HG03097 (cell line): Measurements from ENCODE around the gene DCC.
A peak's percentile ranks its signal among the peaks of the same experiment; 100 is the strongest.

ENCODE experiments used
- ATAC-seq: cut with Tn5 transposase; IDR thresholded peaks from one replicate; pipeline ENCODE4 v1.9.1; 2021; ENCODE audit not compliant: unreplicated experiment, low FRiP score

Gene DCC

DNA sequence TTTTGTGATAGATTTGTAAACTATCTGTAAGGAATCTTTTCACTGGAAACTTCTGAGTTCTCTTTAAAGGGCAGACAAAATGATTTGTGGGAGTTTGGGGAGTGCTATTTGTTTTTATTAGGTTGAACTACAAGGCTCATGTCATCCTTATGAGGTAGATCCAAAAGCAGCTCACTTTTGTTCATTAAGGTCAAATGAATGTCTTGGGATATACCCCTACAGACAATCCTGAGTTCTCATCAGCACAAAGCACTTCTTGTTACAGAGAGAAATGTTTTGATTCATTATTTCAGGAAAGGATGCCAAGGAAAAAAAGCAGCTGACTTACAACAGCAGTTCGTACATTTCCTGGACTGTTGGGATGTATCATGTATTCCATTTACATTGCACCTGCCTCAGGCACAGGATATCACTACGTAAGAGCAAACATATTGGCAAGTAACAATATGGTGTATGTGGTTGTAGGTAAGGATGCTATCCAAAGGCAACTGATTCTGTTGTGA lies 68.9 kb downstream of the DCC start:
- no peak for ATAC-seq

- peak; percentile 74 for ATAC-seq
Measured at GRCh38 chr18:52409727-52410126, 69.7 kb downstream of the DCC start.

GRCh38 chr18:52415131-52415530 lies 75.1 kb downstream of the DCC start:
- ATAC-seq = no peak

GRCh38 chr18:52422985-52423601 lies 83.1 kb downstream of the DCC start:
- ATAC-seq = no peak

DNA sequence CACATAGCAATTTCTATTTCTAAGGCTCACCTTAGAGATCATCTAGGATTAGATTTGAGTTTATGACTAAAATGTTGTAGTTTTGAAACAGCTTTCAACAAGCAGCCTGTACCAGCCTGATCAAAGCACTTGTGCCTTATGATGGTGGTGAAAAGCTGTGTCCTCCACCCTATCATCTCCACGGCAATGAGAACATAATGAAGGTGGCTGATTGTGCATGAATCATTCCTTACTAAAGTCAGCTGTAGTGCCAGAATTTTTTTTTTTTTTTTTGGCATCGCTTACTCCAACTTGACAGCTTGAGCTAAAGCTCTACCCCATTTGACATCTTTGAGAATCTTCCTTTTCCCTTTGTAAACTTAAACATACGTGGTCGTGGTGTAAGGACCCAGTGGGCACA lies 86.0 kb downstream of the DCC start:
- no peak for ATAC-seq

DNA sequence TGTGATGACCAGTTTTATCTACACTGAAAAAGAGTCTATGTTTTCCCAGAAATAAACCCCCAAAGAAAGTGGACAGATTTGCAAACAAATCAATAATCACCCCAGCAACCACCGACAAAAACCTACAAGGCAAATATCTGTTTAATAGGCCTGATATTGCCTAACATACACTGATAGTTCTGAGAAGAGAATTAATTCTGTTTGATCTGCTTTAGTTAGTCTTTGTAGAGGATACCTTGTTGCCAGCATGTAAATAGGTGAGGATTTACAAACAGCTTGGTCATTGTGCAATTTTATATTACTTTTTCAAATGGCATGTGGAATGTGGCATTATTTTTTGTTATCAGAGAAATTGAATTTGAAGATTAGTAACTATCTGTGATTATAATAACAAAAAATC lies 86.5 kb downstream of the DCC start:
- ATAC-seq = no peak

- no peak for ATAC-seq
Measured at GRCh38 chr18:52427521-52428175, 87.7 kb downstream of the DCC start.

- no peak for ATAC-seq
Measured at GRCh38 chr18:52431683-52432082, 91.7 kb downstream of the DCC start.

DNA sequence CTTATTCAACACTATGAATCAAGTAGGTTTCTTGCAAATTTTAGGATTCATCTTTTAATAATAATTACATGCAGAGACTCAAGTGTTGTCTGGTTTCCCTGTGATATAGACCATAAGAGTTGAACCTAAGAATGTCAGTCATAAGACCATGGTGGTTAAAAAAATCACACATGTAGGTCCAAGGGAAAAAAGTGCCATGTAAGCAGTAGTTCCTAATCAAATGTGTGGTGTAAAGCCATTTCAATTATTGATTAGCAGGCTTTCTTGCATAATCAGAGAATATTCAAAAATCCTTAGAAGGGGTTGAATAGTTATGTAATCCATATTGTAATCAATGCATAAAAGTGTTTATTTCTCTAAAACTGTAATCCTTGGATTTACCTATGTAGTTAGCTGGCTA lies 93.8 kb downstream of the DCC start:
- no peak for ATAC-seq

GRCh38 chr18:52435301-52435700 lies 95.3 kb downstream of the DCC start:
- no peak for ATAC-seq

DNA sequence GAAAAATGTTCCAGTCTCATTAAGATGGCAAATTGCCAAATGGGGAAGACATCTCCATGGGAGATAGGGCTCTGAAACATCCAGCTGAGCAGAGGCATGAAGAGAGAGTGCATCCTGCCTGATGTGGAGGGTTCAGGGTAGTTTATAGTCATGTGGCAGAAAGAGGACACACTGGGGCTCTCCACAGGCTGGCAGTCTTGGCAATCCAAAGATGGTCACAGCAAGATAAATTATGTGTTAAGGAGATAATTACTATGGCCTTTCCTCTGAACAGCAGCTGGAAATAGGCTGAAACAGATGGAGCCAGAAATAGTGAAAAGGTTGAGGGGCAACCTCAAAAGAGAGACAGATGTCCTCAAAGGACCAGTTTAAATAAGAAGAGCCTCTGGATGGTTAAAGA lies 97.2 kb downstream of the DCC start:
- no peak for ATAC-seq

- no peak for ATAC-seq
Measured at GRCh38 chr18:52439457-52439856, 99.5 kb downstream of the DCC start.

GRCh38 chr18:52441794-52442193 lies 101.8 kb downstream of the DCC start:
- ATAC-seq = no peak

GRCh38 chr18:52442686-52443085 lies 102.7 kb downstream of the DCC start:
- ATAC-seq = no peak

DNA sequence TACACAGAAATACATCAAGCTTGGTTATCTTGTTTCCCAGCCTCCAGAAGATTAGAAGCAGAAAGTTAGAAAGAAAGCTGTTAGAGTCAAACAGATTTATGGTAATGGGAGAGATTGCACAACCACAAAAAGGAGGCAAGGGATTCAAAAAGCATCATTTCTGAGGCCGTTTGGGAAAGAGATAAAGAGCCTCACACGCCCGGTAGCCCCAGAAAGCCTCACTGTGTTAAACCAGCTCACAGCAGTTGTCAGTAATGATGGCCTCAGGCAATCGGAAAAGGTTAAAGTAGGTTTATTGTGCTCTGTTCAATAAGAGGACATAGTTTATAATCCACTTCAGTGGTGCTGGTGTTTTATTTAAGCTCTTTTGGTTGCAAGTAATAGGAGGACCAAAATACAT lies 111.3 kb downstream of the DCC start:
- ATAC-seq = no peak

- no peak for ATAC-seq
Measured at GRCh38 chr18:52451851-52452250, 111.9 kb downstream of the DCC start.

GRCh38 chr18:52452427-52452826 lies 112.4 kb downstream of the DCC start:
- ATAC-seq = no peak

DNA sequence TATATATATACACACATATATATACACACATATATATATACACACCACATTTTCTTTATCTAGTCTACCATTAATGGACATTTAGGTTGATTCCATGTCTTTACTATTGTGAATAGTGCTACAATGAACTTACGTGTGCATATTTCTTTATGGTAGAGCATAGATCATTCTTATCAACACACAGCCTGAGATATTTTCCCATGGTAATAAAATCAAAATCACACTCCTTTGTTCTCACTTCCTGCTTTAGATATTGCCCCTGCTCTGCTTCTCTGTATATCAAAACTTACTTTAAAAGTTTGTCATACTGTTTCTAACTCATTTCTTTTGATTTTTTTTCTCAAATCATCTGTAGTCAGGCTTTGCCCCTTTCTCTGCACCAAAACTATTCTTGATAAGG lies 119.9 kb downstream of the DCC start:
- no peak for ATAC-seq

GRCh38 chr18:52462853-52463252 lies 122.9 kb downstream of the DCC start:
- no peak for ATAC-seq

DNA sequence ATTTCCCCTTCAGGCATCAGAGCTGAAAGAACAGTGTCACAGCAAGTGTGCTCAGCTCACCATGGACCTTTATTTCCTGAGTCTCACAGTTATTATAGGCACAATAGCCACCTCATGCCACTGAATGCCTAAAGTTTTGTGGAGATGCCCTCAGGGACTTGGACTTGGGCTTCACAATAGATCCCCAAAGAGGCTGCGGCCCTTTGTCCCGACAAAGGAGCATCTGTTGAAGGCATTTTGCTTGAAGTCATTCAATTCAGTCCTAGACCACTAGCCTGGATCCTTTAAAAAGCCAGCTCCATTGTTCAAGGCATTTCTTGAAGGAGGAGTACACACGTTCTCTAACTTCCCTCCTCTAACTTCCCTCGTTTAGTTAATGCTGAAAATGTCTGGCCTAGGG lies 125.4 kb downstream of the DCC start:
- ATAC-seq = no peak

GRCh38 chr18:52468496-52468895 lies 128.5 kb downstream of the DCC start:
- no peak for ATAC-seq

DNA sequence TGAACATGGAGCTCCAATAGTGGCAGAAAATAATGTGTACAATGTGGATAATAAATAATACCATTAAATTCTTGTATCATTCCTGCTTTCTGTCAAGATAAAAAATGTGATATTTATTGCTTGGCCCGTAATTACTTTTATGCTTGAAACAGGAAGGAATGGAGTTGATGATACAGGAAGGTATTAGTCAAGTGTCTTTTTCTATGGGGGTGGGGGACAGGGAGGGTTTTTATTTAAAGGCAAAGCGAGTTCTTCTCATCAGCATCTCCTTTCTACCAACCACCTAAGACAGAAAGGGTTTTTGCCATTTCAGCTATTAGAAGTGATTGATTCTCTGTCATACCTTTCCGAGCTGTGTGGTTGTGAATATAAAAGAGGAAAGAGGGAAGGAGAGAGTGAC lies 135.3 kb downstream of the DCC start:
- ATAC-seq = no peak
